HG02571 (cell line): ENCODE measurements around the gene CTPS1.
A peak's percentile ranks its signal among the peaks of the same experiment; 100 is the strongest.

Source experiments
- ATAC-seq: cut with Tn5 transposase; IDR thresholded peaks from one replicate; pipeline ENCODE4 v1.9.1; 2021; ENCODE audit warnings: mild to moderate bottlenecking, moderate library complexity; ENCODE audit not compliant: unreplicated experiment

The CTPS1 gene, protein sequence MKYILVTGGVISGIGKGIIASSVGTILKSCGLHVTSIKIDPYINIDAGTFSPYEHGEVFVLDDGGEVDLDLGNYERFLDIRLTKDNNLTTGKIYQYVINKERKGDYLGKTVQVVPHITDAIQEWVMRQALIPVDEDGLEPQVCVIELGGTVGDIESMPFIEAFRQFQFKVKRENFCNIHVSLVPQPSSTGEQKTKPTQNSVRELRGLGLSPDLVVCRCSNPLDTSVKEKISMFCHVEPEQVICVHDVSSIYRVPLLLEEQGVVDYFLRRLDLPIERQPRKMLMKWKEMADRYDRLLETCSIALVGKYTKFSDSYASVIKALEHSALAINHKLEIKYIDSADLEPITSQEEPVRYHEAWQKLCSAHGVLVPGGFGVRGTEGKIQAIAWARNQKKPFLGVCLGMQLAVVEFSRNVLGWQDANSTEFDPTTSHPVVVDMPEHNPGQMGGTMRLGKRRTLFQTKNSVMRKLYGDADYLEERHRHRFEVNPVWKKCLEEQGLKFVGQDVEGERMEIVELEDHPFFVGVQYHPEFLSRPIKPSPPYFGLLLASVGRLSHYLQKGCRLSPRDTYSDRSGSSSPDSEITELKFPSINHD

DNA sequence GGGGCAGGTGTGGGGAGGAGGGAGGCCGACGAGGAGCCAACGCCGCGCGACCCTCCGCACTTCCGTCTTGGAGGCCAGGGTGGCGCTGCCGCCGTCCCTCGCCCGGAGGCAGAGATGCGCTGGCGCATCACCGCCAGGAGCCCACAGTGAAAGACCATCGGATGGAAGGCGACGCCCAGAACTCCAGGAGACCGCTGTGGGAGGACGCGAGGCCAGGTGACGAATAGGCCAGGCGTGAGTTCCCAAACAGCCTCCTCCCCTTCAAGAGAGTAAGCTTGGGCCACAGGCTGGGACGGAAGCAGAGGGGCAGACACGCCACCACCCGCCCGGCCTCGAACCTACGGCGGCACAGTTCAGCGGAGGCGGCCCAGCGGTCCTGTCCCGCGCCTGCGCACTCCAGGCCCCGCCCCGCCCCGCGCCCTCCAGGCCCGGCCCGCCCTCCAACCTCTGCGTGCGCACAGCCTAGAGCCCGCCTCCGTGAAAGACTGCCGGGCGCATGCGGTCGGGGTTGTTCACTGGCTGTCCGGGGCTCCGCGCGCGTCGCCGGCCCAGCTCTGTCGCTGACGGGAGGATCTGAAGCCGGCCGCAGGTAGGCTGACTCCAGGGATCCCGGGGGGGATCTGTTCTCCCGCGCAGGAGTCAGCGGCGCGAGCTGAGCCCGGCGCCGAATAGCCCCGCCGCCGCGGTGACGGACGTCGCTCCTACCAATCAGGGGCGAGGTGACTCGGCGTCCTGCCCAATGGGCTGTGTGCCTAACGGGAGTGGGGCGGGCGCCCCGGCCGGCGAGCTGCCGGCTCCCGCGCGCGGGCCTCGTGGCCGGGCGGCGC lies at the start of gene CTPS1:
Gene CTPS1 (plus strand): TSS at position 456 of the 827 bp plus-strand sequence. CDS start 3,595 bp downstream, outside the sequence.
- peak; percentile 90 for ATAC-seq

DNA sequence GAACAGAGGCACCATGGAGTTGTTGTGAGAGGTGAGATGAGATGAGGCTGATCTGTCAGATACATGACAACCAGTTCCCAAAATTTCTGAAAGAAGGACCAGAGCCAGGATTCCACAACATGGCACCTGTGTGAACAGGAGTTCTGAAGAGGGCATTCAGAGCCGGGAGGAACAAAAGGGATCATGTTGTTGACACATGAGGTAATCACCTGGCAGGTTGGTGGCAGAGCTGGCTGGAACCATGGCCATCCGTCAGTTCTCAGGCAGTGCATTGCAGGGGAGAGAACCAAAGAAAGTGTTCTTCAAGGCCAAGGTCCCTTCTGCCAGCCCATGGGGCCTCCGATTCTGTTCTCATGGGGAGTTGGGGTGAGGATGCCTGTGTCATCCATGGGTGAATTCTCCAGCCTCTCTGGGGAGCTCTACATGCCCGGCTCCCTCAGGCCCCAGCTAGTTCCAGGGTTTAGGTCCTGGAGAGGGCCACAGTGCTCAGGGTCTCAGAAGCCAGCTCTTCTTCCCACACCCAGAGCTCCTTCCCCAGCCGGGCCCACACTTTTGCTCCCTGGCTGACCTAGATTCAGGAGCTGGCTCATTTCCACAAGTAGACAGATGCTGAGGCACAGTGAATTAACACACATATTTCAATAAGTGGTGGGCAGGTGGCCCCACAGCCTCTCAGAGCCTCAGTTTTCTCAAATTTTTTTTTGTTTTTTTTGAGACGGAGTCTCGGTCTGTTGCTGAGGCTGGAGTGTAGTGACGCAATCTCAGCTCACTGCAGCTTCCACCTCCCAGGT lies 49.1 kb upstream of the CTPS1 start:
- no peak for ATAC-seq

GRCh38 chr1:40931601-40932000 lies 47.9 kb upstream of the CTPS1 start:
- ATAC-seq, result no peak

DNA sequence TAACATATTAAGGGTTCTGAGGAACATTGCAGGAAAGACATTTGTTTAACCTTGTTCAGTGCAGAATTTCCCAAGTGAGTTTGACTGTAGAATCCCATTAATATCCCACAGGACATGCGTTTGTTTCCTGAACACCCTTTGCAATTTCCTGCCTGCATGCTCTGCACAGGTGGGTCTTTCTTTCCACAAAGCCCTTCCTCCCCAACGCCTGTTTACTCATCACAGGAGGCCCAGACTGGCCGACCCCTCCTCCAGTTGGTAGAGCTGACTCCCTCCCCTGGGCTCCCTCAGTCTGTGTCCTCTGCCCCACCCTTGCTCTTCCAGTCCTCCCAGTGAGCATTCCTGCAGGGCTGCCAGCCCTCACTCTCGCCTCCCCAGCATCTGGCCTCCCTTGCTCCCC lies 47.5 kb upstream of the CTPS1 start:
- ATAC-seq, result no peak

- no peak for ATAC-seq
Measured at GRCh38 chr1:40936931-40937339, 42.6 kb upstream of the CTPS1 start.

DNA sequence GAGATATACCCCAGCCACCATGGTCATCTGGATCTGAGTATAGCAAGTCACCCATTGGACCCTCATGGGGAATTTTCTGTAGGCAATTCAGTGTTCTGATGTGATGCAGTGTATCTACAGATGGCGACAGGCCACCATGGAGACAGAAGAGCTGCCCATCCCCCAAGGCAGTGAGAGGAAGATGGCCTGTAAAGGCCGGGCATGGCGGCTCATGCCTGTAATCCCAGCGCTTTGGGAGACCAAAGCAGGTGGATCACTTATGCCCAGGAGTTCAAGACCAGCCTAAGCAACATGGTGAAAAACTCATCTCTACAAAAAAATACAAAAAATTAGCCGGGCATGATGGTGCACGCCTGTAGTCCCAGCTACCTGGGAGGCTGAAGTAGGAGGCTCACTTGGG lies 41.1 kb upstream of the CTPS1 start:
- ATAC-seq, result no peak

GRCh38 chr1:40939320-40940059 lies 40.0 kb upstream of the CTPS1 start:
- ATAC-seq, result no peak

DNA sequence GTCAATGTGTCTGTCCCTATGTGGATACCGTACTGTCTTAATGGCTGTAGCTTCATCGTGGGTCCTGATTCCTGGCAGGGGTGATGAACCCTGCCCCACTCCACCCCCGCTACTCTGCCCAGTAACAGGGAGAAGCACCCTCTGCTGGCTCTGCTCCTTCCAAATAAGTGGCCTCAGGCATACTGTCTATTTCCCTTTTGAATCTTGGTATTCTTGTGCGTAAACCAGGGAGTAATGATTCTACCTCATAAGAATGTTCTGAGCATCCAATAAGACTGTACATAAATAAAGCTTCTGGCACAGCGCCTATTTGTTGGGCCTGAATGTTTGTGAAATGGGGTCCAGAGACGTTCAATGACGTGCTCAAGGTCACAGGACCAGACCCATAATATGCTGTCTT lies 35.2 kb upstream of the CTPS1 start:
- no peak for ATAC-seq

DNA sequence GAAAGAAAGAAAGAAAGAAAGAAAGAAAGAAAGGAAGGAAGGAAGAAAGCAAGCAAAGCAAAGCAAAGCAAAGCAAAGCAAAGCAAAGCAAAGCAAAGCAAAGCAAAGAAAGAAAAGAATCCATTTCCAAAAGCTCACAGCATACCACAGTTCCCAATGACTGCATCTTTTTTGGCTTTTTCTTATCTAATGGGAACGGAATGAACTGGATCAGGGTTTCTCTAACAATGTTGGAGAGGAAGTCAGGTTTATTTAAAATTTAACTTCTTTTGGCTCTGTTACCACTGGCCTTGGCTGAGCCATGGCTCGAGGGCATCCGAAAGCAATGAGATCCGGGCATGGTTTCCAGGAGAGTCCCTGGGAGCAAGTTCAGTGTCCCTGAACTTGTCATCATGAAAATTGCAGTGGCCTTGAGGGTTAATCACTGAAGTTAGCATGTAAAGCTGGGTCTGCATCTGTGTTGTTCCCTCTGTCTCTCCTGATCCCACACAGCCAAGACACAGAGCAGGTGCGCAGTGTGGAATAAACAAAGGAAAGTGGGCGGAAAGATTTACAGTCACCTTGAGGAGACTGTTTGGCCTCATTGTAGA lies 34.6 kb upstream of the CTPS1 start:
- ATAC-seq, result no peak

DNA sequence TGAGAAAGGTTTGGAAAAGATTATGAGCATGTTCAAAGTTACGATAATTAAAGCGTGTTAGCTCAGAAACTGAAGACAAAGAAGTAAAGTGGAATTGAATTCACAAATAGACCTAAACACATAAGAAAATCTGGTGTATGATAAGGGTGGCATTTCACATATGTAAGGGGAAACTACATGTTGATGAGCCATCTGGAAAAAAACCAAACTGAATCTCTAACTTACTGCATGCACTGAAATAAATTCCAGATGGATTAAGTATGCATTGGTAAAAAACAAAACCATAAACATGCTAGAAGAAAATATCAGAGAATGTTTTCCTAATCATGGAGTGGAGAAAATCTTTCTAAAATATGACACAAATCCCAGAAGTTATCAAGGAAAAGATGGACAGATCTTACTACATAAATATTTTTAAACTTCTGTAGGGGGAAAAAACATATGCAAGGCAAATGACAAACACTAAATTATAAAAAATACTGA lies 34.0 kb upstream of the CTPS1 start:
- no peak for ATAC-seq

- no peak for ATAC-seq
Measured at GRCh38 chr1:40948741-40949443, 30.6 kb upstream of the CTPS1 start.

- ATAC-seq, result no peak
Measured at GRCh38 chr1:40949563-40949962, 29.9 kb upstream of the CTPS1 start.

GRCh38 chr1:40951943-40952743 lies 27.4 kb upstream of the CTPS1 start:
- no peak for ATAC-seq

DNA sequence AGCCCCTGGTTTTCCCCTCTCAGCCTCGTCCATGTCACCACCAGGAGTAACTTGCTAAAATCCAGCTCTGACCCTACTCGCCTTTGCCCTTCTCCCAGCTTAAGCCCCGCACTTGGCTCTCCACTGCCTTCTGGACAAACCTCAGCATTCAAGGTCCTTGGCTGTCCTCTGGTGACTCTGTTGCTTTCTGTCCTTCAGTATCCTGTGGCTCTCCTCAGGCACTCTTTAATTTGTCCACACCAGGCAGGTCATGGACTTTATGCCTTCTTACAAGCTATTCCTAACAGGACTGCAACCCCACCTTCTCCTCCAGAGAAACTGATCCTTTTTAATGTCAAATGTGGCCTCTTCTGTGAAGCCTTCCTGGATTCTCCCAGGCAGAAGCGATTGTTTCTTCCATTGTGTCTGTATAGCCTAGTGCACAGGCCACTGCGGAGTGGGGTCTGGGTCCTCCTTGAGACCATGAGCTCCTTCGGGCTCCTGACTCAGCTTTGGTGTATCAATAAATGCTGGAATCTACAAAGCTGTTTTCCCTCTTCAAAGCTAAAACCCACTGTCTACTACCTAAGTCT lies 26.7 kb upstream of the CTPS1 start:
- ATAC-seq, result no peak

DNA sequence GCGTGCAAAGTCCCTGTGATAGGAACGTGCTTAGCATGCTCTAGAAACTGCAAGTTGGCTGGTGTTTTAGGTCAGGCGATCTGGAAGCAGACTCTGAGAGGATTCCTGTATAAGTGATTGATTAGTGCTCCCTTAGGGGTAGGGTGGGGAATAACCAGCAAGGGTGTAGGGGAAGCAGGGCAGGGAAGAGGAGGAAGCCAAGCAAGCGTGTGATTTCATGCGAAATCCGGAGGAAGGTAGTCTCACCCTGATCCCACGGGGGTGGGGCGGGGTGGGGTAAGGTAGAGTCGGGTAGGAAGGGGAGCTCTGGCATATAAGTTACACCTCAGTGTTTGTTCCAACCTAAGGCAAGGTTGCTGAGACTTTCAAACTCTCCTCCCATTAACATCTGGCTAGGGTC lies 24.9 kb upstream of the CTPS1 start:
- no peak for ATAC-seq

DNA sequence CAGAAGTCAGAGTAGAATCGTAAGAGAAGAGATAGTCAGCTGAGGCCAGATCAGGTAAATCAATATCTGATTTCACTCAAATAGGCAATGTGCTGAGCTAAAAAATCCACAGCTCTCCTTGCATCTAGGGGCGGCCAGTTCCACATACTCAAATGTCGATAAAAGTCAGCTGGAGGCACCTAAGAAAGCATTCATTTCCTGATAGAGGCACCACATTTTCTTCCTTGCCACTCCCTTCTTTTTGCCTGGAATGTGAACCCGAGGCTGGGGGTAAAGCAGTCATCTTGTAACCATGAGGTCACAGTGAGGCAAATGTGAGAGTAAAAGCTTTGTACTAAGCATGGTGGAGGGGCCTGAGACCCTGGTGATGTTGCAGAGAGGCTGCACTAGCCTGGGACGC lies 24.2 kb upstream of the CTPS1 start:
- no peak for ATAC-seq

DNA sequence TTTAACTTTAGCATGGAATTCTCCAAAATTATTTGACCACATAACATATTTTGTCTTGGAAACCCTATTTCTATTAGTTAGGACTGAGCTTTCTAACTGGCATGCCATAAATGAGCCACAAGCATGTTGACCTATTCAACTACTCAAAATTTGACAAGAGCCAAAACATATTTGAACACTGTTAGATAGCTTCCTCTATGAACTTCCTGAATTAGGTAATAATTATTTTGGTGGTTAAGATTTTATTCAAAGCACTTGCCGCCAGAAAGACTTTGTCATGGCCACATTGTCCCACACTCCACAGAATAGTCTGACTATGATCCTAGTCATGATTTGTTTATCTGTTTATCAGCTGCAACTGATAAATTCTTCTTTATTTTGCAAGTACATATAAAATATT lies 23.1 kb upstream of the CTPS1 start:
- ATAC-seq, result no peak

GRCh38 chr1:40958210-40958609 lies 21.3 kb upstream of the CTPS1 start:
- ATAC-seq, result no peak
